Mesenchymal stem cell (in vitro differentiated cells and primary cell): Measurements from ENCODE around the gene ARHGEF1.
A peak's percentile ranks its signal among the peaks of the same experiment; 100 is the strongest.

ENCODE experiments used
- DNase-seq: peaks from one replicate; pipeline ENCODE4 v3.0.0-alpha.2; 2013
- H2AFZ ChIP-seq: one replicate; pipeline ENCODE4 v1.6.1; 2013; ENCODE audit warnings: low read depth, mild to moderate bottlenecking, control low read depth, inconsistent platforms, low read length, moderate library complexity
- H2AK5ac ChIP-seq: 2 replicates; pipeline ENCODE4 v1.6.1; 2013; ENCODE audit warnings: low read length, moderate library complexity, mild to moderate bottlenecking, inconsistent platforms; ENCODE audit not compliant: severe bottlenecking
- H2BK120ac ChIP-seq: one replicate; pipeline ENCODE4 v1.6.1; 2013; ENCODE audit warnings: low read depth, mild to moderate bottlenecking, inconsistent platforms, low read length, moderate library complexity
- H2BK12ac ChIP-seq, 2 experiments: one replicate each; pipeline ENCODE4 v1.6.1; 2013; ENCODE audit warnings: inconsistent platforms in 2 of 2, low read length in 2 of 2, mild to moderate bottlenecking in 2 of 2, moderate library complexity in 2 of 2, control low read depth in 1 of 2
- H2BK15ac ChIP-seq: one replicate; pipeline ENCODE4 v1.6.1; 2013; ENCODE audit warnings: mild to moderate bottlenecking, low read depth, inconsistent platforms; ENCODE audit not compliant: poor library complexity, severe bottlenecking
- H2BK5ac ChIP-seq: 2 replicates; pipeline ENCODE4 v1.6.1; 2013; ENCODE audit warnings: low read depth, mild to moderate bottlenecking, low read length, control low read depth, inconsistent platforms; ENCODE audit not compliant: poor library complexity, severe bottlenecking
- H3K14ac ChIP-seq, 2 experiments: one replicate each; pipeline ENCODE4 v1.6.1; 2013; ENCODE audit warnings: inconsistent platforms in 2 of 2, low read length in 2 of 2, control low read depth in 1 of 2, mild to moderate bottlenecking in 1 of 2, moderate library complexity in 1 of 2
- H3K18ac ChIP-seq, 2 experiments: one replicate each; pipeline ENCODE4 v1.6.1; 2013; ENCODE audit warnings: inconsistent platforms in 2 of 2, low read length in 2 of 2, control low read depth in 1 of 2, low read depth in 1 of 2, mild to moderate bottlenecking in 1 of 2
- H3K23ac ChIP-seq, 2 experiments: one replicate each; pipeline ENCODE4 v1.6.1; 2013; ENCODE audit warnings: inconsistent platforms in 2 of 2, low read length in 2 of 2, mild to moderate bottlenecking in 2 of 2, moderate library complexity in 2 of 2, control low read depth in 1 of 2
- H3K27ac ChIP-seq: 2 replicates; pipeline ENCODE4 v1.5.1; 2013; ENCODE audit warnings: mild to moderate bottlenecking, moderate library complexity, low read length, control low read depth, inconsistent platforms; ENCODE audit not compliant: poor library complexity, severe bottlenecking
- H3K27me3 ChIP-seq, 2 experiments: 2 replicates each; pipeline versions ENCODE4 v1.6.1 to v1.7.0; 2013; ENCODE audit warnings: low read length in 2 of 2, mild to moderate bottlenecking in 2 of 2, moderate library complexity in 2 of 2, control low read depth in 1 of 2, inconsistent platforms in 1 of 2; ENCODE audit not compliant: control insufficient read depth in 1 of 2, insufficient read depth in 1 of 2
- H3K36me3 ChIP-seq, 2 experiments: 2 replicates each; pipeline versions ENCODE4 v1.6.1 to v1.7.0; 2013; ENCODE audit warnings: low read length in 2 of 2, control low read depth in 1 of 2, inconsistent platforms in 1 of 2, low read depth in 1 of 2, mild to moderate bottlenecking in 1 of 2; ENCODE audit not compliant: insufficient read depth in 2 of 2, control insufficient read depth in 1 of 2
- H3K4ac ChIP-seq, 2 experiments: one replicate each; pipeline ENCODE4 v1.6.1; 2013; ENCODE audit warnings: inconsistent platforms in 2 of 2, low read length in 2 of 2, mild to moderate bottlenecking in 2 of 2, moderate library complexity in 2 of 2, control low read depth in 1 of 2, low read depth in 1 of 2
- H3K4me1 ChIP-seq: 2 replicates; pipeline ENCODE4 v1.6.1; 2013; ENCODE audit warnings: low read depth, low read length, control low read depth; ENCODE audit not compliant: control insufficient read depth, insufficient read depth
- H3K4me2 ChIP-seq: 2 replicates; pipeline ENCODE4 v1.6.1; 2013; ENCODE audit warnings: low read length, mild to moderate bottlenecking, inconsistent platforms; ENCODE audit not compliant: poor library complexity, severe bottlenecking
- H3K4me3 ChIP-seq, 2 experiments: 2 replicates each; pipeline versions ENCODE4 v1.5.1 to v1.7.0; 2013; ENCODE audit warnings: low read length in 2 of 2, mild to moderate bottlenecking in 2 of 2, control low read depth in 1 of 2, low read depth in 1 of 2; ENCODE audit not compliant: insufficient read depth in 1 of 2
- H3K79me1 ChIP-seq: replicated peaks from 2 replicates; pipeline ENCODE4 v1.6.1; 2013; ENCODE audit warnings: mild to moderate bottlenecking, control low read depth, low read length, inconsistent platforms; ENCODE audit not compliant: poor library complexity, severe bottlenecking
- H3K9ac ChIP-seq: 2 replicates; pipeline ENCODE4 v1.7.0; 2013; ENCODE audit warnings: mild to moderate bottlenecking, low read length, moderate library complexity
- H3K9me3 ChIP-seq: 2 replicates; pipeline ENCODE4 v1.7.0; 2013; ENCODE audit warnings: mild to moderate bottlenecking, low read length; ENCODE audit not compliant: control insufficient read depth
- H4K8ac ChIP-seq: one replicate; pipeline ENCODE4 v1.6.1; 2013; ENCODE audit warnings: inconsistent platforms, mild to moderate bottlenecking, low read length, moderate library complexity
- H4K91ac ChIP-seq: one replicate; pipeline ENCODE4 v1.6.1; 2013; ENCODE audit warnings: mild to moderate bottlenecking, low read length, inconsistent platforms
- whole genome bisulfite sequencing: methylation state at CpG from one replicate; pipeline ENCODE4 v1.1.7; 2013; ENCODE audit warnings: mixed read lengths; 5-methylcytosine and 5-hydroxymethylcytosine counted together

ARHGEF1 gene

DNA sequence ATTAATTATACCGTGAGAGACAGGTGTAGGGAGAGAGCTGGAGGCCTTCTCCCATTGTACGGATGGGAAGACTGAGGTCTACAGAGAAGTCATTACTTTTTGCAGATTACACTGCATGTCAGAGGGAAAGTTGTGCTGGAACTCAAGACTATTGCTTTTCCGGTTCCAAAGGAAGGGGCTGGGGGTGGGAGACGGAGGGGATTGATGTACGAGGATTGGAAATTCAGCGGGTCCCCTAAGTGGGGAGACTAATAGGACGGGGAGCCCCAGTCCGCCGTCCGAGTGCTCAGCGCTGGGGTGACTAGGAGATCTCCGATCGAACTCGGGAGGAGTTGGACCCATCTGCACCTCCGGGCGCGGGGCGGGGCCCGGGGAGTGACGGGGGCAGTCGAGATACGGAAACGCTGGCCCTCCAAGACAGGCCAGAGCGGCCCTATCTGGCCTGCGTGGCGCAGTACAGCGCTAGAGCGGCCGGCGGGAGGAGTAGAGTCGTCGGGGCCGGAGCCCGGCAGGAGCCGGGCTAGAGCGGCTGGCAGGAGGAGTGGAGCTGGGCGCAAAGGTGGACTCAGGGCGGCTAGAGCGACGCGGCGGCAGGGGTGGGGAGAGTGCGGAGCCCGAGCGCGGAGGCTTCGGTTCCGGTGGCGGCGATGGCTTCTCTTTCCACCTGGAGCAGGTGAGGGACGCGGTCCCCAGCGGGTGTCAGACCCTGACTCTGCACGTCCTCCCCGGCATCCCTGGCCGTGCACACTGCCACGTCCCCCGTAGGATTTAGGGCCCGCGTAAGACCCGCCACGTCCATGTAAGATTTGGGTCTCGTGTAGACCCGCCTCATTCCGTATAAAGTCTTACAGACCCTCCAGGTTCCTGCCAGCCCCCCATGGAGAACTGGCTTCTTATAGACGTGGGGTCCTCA lies 1.1 kb downstream of the ARHGEF1 start:
- Histone ChIP-seq H3K9me3 (no peaks in the 10 kb centered on the region), H3K23ac (no peak overlapping the region), H3K36me3 (peaks cover 9 to 12% of the 10 kb centered on the region in 2 experiments), H2BK120ac (no peak overlapping the region), H3K4me3 (peak overlapping the region; percentile 80 to 99), H2AFZ (peak overlapping the region; percentile 65), H4K91ac (peak overlapping the region; percentile 83), H2BK12ac (no peak overlapping the region), H2BK15ac (no peak overlapping the region), H3K27ac (no peak overlapping the region), H4K8ac (peak overlapping the region; percentile 84), H3K4ac (peak overlapping the region; percentile 20 to 89), H3K79me1 (peaks cover 25% of the 10 kb centered on the region), H3K14ac (peak overlapping the region in 1 of 2 experiments; percentile 78), H2AK5ac (no peak overlapping the region), H3K18ac (peak overlapping the region; percentile 58 to 74), H2BK5ac (no peak overlapping the region), H3K4me1 (peaks cover 26% of the 10 kb centered on the region), H3K4me2 (peak overlapping the region; percentile 92), H3K9ac (peak overlapping the region; percentile 97), H3K27me3 (peaks cover 0 to 7% of the 10 kb centered on the region in 2 experiments)
- DNase-seq: peak; percentile 96
- 1% methylated on average over 62 of the region's 66 CpGs for WGBS

DNA sequence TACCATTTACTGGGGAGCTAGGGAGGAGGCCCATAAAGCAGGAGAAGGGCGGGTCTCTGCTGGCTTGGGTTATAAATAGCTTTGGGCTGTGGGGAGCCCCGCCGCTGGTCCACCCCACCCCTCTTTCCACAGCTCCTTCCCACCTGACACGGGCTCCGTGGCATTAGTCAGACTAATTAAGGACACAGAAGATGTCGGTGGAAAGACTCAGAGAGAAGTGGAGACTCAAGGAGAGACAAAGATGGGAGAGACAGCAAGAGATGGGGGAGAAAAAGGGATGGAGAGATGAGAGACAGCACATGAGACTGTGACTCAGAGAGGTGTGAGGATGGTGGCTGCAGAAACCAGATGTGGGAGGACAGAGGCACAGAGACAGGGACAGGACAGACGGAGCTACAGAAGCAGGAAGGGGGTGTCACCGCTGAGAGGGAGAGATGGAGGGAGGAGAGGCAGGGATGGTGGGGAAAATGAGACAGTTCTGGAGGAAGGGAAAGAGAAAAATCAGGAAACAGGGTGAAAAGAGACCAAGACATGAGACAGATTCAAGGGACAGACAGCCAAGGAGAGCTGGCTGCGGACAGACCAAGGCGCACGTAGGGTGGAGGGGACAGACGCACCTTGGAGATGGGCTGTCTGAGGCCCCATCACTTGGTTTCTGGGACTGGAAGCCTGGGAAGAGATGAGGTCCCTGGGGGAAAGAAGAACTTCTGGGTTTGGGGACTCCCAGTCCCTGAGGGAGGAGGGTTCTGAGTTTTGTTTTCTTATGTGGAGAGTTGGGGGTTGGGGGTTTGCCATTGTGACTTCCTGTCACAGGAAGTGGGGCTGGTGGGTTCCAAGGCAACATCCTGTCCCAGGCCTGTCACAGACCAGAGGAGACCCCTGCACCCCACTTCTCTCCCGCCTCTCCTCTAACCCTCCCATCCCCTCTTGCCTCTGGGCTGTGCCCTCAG lies 4.1 kb downstream of the ARHGEF1 start:
- Histone ChIP-seq H2BK12ac (no peak overlapping the region), H3K36me3 (peaks cover 26 to 30% of the 10 kb centered on the region in 2 experiments), H3K23ac (no peak overlapping the region), H2BK15ac (no peak overlapping the region), H2BK5ac (no peak overlapping the region), H2AK5ac (peak overlapping the region; percentile 59), H3K27ac (peak overlapping the region; percentile 32), H3K9ac (peak overlapping the region; percentile 37), H2BK120ac (no peak overlapping the region), H2AFZ (no peak overlapping the region), H3K14ac (no peak overlapping the region), H3K9me3 (no peaks in the 10 kb centered on the region), H4K8ac (no peak overlapping the region), H3K4me3 (no peak overlapping the region), H3K4me1 (peaks cover 26% of the 10 kb centered on the region), H3K4ac (no peak overlapping the region), H3K4me2 (peak overlapping the region; percentile 34), H4K91ac (no peak overlapping the region), H3K79me1 (peaks cover 41% of the 10 kb centered on the region), H3K27me3 (no peaks in the 10 kb centered on the region), H3K18ac (no peak overlapping the region)
- no peak for DNase-seq
- 75% methylated on average over 11 of the region's 13 CpGs for WGBS

DNA sequence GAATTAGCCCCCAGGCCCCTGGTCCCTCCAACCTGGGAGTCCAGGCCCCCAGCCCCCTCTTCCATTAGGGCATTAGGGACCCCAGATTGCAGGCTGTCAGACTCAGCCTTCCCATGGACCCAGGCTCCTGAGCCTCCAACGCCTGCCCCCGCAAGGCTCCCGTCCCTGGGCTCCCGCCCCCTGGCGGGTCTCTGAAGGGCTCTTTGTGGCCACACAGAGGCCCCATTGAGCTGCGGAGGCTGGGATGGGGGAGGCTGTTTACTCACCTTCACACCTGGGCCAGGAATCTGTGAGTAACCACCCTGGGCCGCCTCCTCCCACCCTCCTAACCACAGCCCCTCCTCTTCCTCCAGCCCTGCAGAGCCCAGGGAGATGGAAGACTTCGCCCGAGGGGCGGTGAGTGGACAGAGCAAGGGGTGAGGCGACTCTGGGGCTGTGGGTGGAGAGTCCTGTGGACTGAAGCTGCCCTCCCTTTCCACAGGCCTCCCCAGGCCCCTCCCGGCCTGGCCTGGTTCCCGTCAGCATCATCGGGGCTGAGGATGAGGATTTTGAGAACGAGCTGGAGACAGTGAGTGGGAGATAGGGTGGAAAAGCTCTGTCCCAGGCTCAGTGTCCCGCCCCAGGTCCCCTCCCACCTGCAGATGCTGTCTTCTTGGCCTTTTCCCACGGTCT lies 4.9 kb downstream of the ARHGEF1 start:
- Histone ChIP-seq H3K9me3 (no peaks in the 10 kb centered on the region), H3K27me3 (no peaks in the 10 kb centered on the region), H3K4me2 (peak overlapping the region; percentile 34), H3K4ac (no peak overlapping the region), H3K27ac (peak overlapping the region; percentile 52), H3K9ac (no peak overlapping the region), H2AK5ac (peak overlapping the region; percentile 59), H2BK12ac (no peak overlapping the region), H3K14ac (no peak overlapping the region), H4K91ac (no peak overlapping the region), H2AFZ (no peak overlapping the region), H3K79me1 (peaks cover 48% of the 10 kb centered on the region), H2BK5ac (no peak overlapping the region), H4K8ac (peak overlapping the region; percentile 4), H3K4me1 (peaks cover 25% of the 10 kb centered on the region), H2BK120ac (no peak overlapping the region), H2BK15ac (no peak overlapping the region), H3K36me3 (peaks cover 34 to 38% of the 10 kb centered on the region in 2 experiments), H3K18ac (no peak overlapping the region), H3K23ac (no peak overlapping the region), H3K4me3 (no peak overlapping the region)
- 72% methylated on average over 8 of the region's 17 CpGs for WGBS
- peak; percentile 20 for DNase-seq
